ENCODE data around the gene ZNF281. TPM values are rescaled to one million over a fixed set of nuclear protein-coding genes. Genes with fewer than 3 reads are reported as not detected.

The ZNF281 gene
- polyA plus RNA-seq, 1 donor, result 16.5 TPM

Other genes starting within 250 kb of the ZNF281 start
- gene KIF14, start 210.7 kb upstream of the ZNF281 start, polyA plus RNA-seq, result 2.9 TPM